Measurements from ENCODE around the gene TMEM59L. TPM values are rescaled to one million over a fixed set of nuclear protein-coding genes. Genes with fewer than 3 reads are reported as not detected.
A peak's percentile ranks its signal among the peaks of the same experiment; 100 is the strongest.

TMEM59L gene
- total and polyA plus RNA-seq, 2 of the 4 experiments (the other 2 are of a cell fraction), result under 0.01 to 5.9 TPM

GRCh38 chr19:18669883-18670282 lies 57.2 kb downstream of the TMEM59L start:
- no peak overlapping the region for H3K9ac ChIP-seq (ENCODE audit: low read depth, low read length)
- in situ Hi-C loops (cut with MboI; ENCODE audit: low sequenced_read_pairs), result no loop called here

More at GRCh38 chr19:18669883-18670282, 57.2 kb downstream of the TMEM59L start:
- H3K18ac ChIP-seq (ENCODE audit: low read depth, low read length), result no peak overlapping the region
- DNase-seq (no peak), ATAC-seq (ENCODE audit: low read depth) (no peak)
- H2BK15ac ChIP-seq (ENCODE audit: low read depth, low read length), result no peak overlapping the region
- H3K79me1 ChIP-seq (ENCODE audit: low read depth in 1 of 2, low read length in 2 of 2), result peaks cover 0 to 5% of the 10 kb centered on the region in 2 experiments; a peak in 2 of 4 replicates
- no peak overlapping the region for H3K4me3 ChIP-seq (ENCODE audit: insufficient read depth, low read depth, low read length)
- H2BK20ac ChIP-seq (ENCODE audit: low read depth, low read length), result peak overlapping the region; percentile 73; the same call in 1 of the 2 replicates
- H3K9me3 ChIP-seq (ENCODE audit: control insufficient read depth, insufficient read depth, low read length), result 0 out of 2 replicates have a peak, but pooled peaks cover 2% of the 10 kb centered on the region
- H4K5ac ChIP-seq (ENCODE audit: low read depth, low read length), result no peak overlapping the region
- intact Hi-C loops (cut with micrococcal nuclease), result loop anchor here (10.0 kb wide), 2 partner anchors 175 to 215 kb away; no protein-coding TSS in a partner anchor
- peaks cover 3% of the 10 kb centered on the region; the same call in 1 of the 2 replicates for H4K20me1 ChIP-seq (ENCODE audit: insufficient read depth, low read length)
- ChIA-PET CTCF (no interaction called here), POLR2A (ENCODE audit: unreplicated experiment) (no interaction called here)
- peaks cover 13% of the 10 kb centered on the region for H3K4me1 ChIP-seq (ENCODE audit: control insufficient read depth, insufficient read depth, low read length)
- no peak overlapping the region for H3K23ac ChIP-seq (ENCODE audit: low read depth, low read length)
- no peak overlapping the region for H3K56ac ChIP-seq (ENCODE audit: extremely low read depth, insufficient read depth, low read length)
- peak overlapping the region; percentile 23; the same call in 1 of the 2 replicates for H2AK5ac ChIP-seq (ENCODE audit: low read depth, low read length)
- no TSS peak for BruUV-seq (replicated peaks)
- no peaks in the 10 kb centered on the region for H3K9me1 ChIP-seq (ENCODE audit: insufficient read depth, low read length)
- peak overlapping the region; percentile 39; the same call in 1 of the 2 replicates for H3K4ac ChIP-seq (ENCODE audit: low read depth, low read length)
- H2BK5ac ChIP-seq (ENCODE audit: low read depth, low read length, poor library complexity, severe bottlenecking), result no peak overlapping the region
- H2AK9ac ChIP-seq (replicated peaks; ENCODE audit: low read depth, low read length, poor library complexity), result peak overlapping the region; percentile 78
- dilution Hi-C loops (cut with HindIII; ENCODE audit: low sequenced_read_pairs, unreplicated experiment), result no loop called here
- WGBS, 2 experiments (ENCODE audit: extremely low coverage in 2 of 2, insufficient read length in 1 of 2), result 100% methylated on average over 2 of the region's 11 CpGs; no CpG with 5 or more reads in 1 of the 2 experiments
- H2AFZ ChIP-seq (replicated peaks; ENCODE audit: low read length, poor library complexity), result peak overlapping the region; percentile 78
- no peak overlapping the region for H3K14ac ChIP-seq (replicated peaks; ENCODE audit: low read depth, low read length)
- H3K27ac ChIP-seq (ENCODE audit: insufficient read depth, low read length), result no peak overlapping the region; the same call in 1 of the 2 replicates
- no peak overlapping the region for H4K91ac ChIP-seq (ENCODE audit: insufficient read depth, low read depth, low read length)
- no peak overlapping the region for H4K8ac ChIP-seq (ENCODE audit: low read depth in 2 of 2, low read length in 2 of 2)
- TF ChIP-seq RFX5 (IDR thresholded peaks at IDR 0.05; ENCODE audit: low read depth, low read length), result no peak
- H2BK120ac ChIP-seq (ENCODE audit: low read depth, low read length), result peak overlapping the region; percentile 57
- H3K36me3 ChIP-seq (ENCODE audit: control insufficient read depth, insufficient read depth, low read length), result peaks cover 23% of the 10 kb centered on the region
- H3K4me2 ChIP-seq (ENCODE audit: low read depth, low read length), result peak overlapping the region; percentile 36; the same call in 1 of the 2 replicates
- no peaks in the 10 kb centered on the region for H3K27me3 ChIP-seq (ENCODE audit: control insufficient read depth, insufficient read depth, low read length)

Data from IMR-90 (cell line).